Fibroblast of lung (primary cell): ENCODE measurements around the gene ZNF541. TPM values are rescaled to one million over a fixed set of nuclear protein-coding genes. Genes with fewer than 3 reads are reported as not detected.

Source experiments
- DNase-seq, 2 donors: peaks; one replicate each; pipeline versions ENCODE4 v3.0.0 to v3.0.0-alpha.2; 2010; ENCODE audit warnings: low read depth in 2 of 2
- H2AFZ ChIP-seq: 2 replicates; pipeline ENCODE4 v1.5.1; 2012; ENCODE audit warnings: low read length, control low read depth, inconsistent platforms
- H3K27ac ChIP-seq: 2 replicates; pipeline ENCODE4 v1.5.1; 2011; ENCODE audit warnings: low read length, control low read depth; ENCODE audit not compliant: insufficient read depth
- H3K27me3 ChIP-seq: 2 replicates; pipeline ENCODE4 v1.5.1; 2011; ENCODE audit warnings: mild to moderate bottlenecking, low read length; ENCODE audit not compliant: control insufficient read depth, insufficient read depth
- H3K36me3 ChIP-seq: 2 replicates; pipeline ENCODE4 v1.5.1; 2011; ENCODE audit warnings: low read length; ENCODE audit not compliant: control insufficient read depth, insufficient read depth
- H3K4me1 ChIP-seq: 2 replicates; pipeline ENCODE4 v1.5.1; 2011; ENCODE audit warnings: low read length; ENCODE audit not compliant: control insufficient read depth, insufficient read depth; ENCODE audit errors: extremely low read depth
- H3K4me2 ChIP-seq: 2 replicates; pipeline ENCODE4 v1.5.1; 2011; ENCODE audit warnings: low read length, control low read depth; ENCODE audit not compliant: insufficient read depth; ENCODE audit errors: extremely low read depth
- H3K4me3 ChIP-seq, 4 experiments: fragments of 200-600 bp in 1 of 4; sonication (generic) in 1 of 4; replicated peaks in 1 of 4; 2 replicates each; pipeline ENCODE4 v1.5.1; 2011 to 2016; ENCODE audit warnings: low read length in 4 of 4, low read depth in 3 of 4, mild to moderate bottlenecking in 3 of 4, control low read depth in 2 of 4, inconsistent platforms in 1 of 4, mixed read lengths in 1 of 4; ENCODE audit not compliant: insufficient read depth in 1 of 4; ENCODE audit errors: control extremely low read depth in 1 of 4
- H3K79me2 ChIP-seq: 2 replicates; pipeline ENCODE4 v1.5.1; 2012; ENCODE audit warnings: mild to moderate bottlenecking, low read length, inconsistent platforms; ENCODE audit not compliant: control insufficient read depth, insufficient read depth
- H3K9ac ChIP-seq: 2 replicates; pipeline ENCODE4 v1.5.1; 2011; ENCODE audit warnings: mild to moderate bottlenecking, low read length, control low read depth; ENCODE audit not compliant: insufficient read depth
- H3K9me3 ChIP-seq: 2 replicates; pipeline ENCODE4 v1.5.1; 2012; ENCODE audit warnings: low read depth, low read length; ENCODE audit not compliant: control insufficient read depth, insufficient read depth
- H4K20me1 ChIP-seq: 2 replicates; pipeline ENCODE4 v1.5.1; 2011; ENCODE audit warnings: low read length; ENCODE audit not compliant: control insufficient read depth, insufficient read depth; ENCODE audit errors: extremely low read depth
- CTCF ChIP-seq, 2 donors: IDR thresholded peaks in 1 of 2; conservative IDR thresholded peaks in 1 of 2; 1 replicate in 1 of 2; 2 replicates in 1 of 2; pipeline ENCODE4 v1.5.1; 2011 to 2012; ENCODE audit warnings: low read length in 2 of 2, control low read depth in 1 of 2, inconsistent platforms in 1 of 2, low read depth in 1 of 2, mild to moderate bottlenecking in 1 of 2
- EZH2 ChIP-seq: IDR thresholded peaks from 2 replicates; pipeline ENCODE4 v1.5.1; 2012; ENCODE audit warnings: low read length, control low read depth, mild to moderate bottlenecking; ENCODE audit errors: missing control alignments
- polyA plus RNA-seq, 2 donors: library from polyadenylated mRNA; depleted of rRNA in 1 of 2; stranded (reverse) in 1 of 2; unstranded in 1 of 2; fragments of >200 nt; gene quantifications; 2 replicates each; pipeline ENCODE4 v1.2.1, GENCODE V29; 2011 to 2012; ENCODE audit warnings: missing spikeins in 1 of 2
- total RNA-seq: library from RNA; depleted of rRNA; stranded (reverse); fragments of >200 nt; gene quantifications from 2 replicates; pipeline ENCODE4 v1.2.1, GENCODE V29; 2014

ZNF541 gene
- total and polyA plus RNA-seq, 2 donors (not counting 1 experiment from before 2014, with no cell fraction given), result 0.02 to 0.17 TPM

- peak; percentile 96 for DNase-seq
- no peak for TF ChIP-seq CTCF (conservative IDR thresholded peaks at IDR 0.05 in 1 of 2, IDR thresholded peaks at IDR 0.05 in 1 of 2; ENCODE audit: low read depth in 1 of 2, low read length in 2 of 2)
- no peak for TF ChIP-seq EZH2
- Histone ChIP-seq H4K20me1 (no peaks in the 10 kb centered on the region), H3K36me3 (no peaks in the 10 kb centered on the region), H3K79me2 (no peaks in the 10 kb centered on the region), H3K27me3 (no peaks in the 10 kb centered on the region), H3K9me3 (no peaks in the 10 kb centered on the region), H3K27ac (peak overlapping the region; percentile 74), H3K9ac (peak overlapping the region; percentile 40), H3K4me1 (peaks cover 6% of the 10 kb centered on the region), H2AFZ (peak overlapping the region; percentile 81), H3K4me3 (peak overlapping the region; percentile 40 to 69 (median 59)), H3K4me2 (peak overlapping the region; percentile 98)
Measured at GRCh38 chr19:47598407-47599349, 25.7 kb upstream of the ZNF541 start.

GRCh38 chr19:47595944-47596343 lies 23.0 kb upstream of the ZNF541 start:
- Histone ChIP-seq H3K79me2 (no peaks in the 10 kb centered on the region), H3K4me3 (no peak overlapping the region), H3K36me3 (no peaks in the 10 kb centered on the region), H3K27me3 (no peaks in the 10 kb centered on the region), H3K9me3 (no peaks in the 10 kb centered on the region), H3K27ac (no peak overlapping the region), H3K4me2 (no peak overlapping the region), H3K4me1 (peaks cover 6% of the 10 kb centered on the region), H2AFZ (no peak overlapping the region), H3K9ac (no peak overlapping the region), H4K20me1 (no peaks in the 10 kb centered on the region)
- no peak for TF ChIP-seq EZH2
- no peak for TF ChIP-seq CTCF (conservative IDR thresholded peaks at IDR 0.05 in 1 of 2, IDR thresholded peaks at IDR 0.05 in 1 of 2; ENCODE audit: low read depth in 1 of 2, low read length in 2 of 2)
- no peak for DNase-seq

- H3K79me2 ChIP-seq, result no peaks in the 10 kb centered on the region
- no peaks in the 10 kb centered on the region for H3K27me3 ChIP-seq
- H3K27ac ChIP-seq, result no peak overlapping the region
- no peak overlapping the region for H3K4me3 ChIP-seq
- no peaks in the 10 kb centered on the region for H4K20me1 ChIP-seq
- DNase-seq, result no peak
- H3K9ac ChIP-seq, result no peak overlapping the region
- H2AFZ ChIP-seq, result no peak overlapping the region
- no peaks in the 10 kb centered on the region for H3K9me3 ChIP-seq
- H3K4me2 ChIP-seq, result no peak overlapping the region
- peaks cover 6% of the 10 kb centered on the region for H3K4me1 ChIP-seq
- TF ChIP-seq CTCF (conservative IDR thresholded peaks at IDR 0.05 in 1 of 2, IDR thresholded peaks at IDR 0.05 in 1 of 2; ENCODE audit: low read depth in 1 of 2, low read length in 2 of 2) (no peak), EZH2 (no peak)
- no peaks in the 10 kb centered on the region for H3K36me3 ChIP-seq
Measured at GRCh38 chr19:47593860-47594259, 20.9 kb upstream of the ZNF541 start.
